ENCODE measurements around the gene NPHP4. TPM values are rescaled to one million over a fixed set of nuclear protein-coding genes. Genes with fewer than 3 reads are reported as not detected.

The NPHP4 gene
- total RNA-seq, 1 donor = 2.7 TPM

GRCh38 chr1:5921129-5921528 lies 71.1 kb downstream of the NPHP4 start:
- H3K4me3 ChIP-seq (ENCODE audit: low read length) = no peak overlapping the region
- H3K4me1 ChIP-seq (ENCODE audit: insufficient read depth, low read length) = no peaks in the 10 kb centered on the region
- H3K9me3 ChIP-seq (ENCODE audit: low read depth, low read length) = no peaks in the 10 kb centered on the region
- H3K27me3 ChIP-seq (ENCODE audit: insufficient read depth, low read length) = no peaks in the 10 kb centered on the region

- H3K27me3 ChIP-seq (ENCODE audit: insufficient read depth, low read length) = no peaks in the 10 kb centered on the region
- no peaks in the 10 kb centered on the region for H3K4me1 ChIP-seq (ENCODE audit: insufficient read depth, low read length)
- H3K9me3 ChIP-seq (ENCODE audit: low read depth, low read length) = no peaks in the 10 kb centered on the region
- no peak overlapping the region for H3K4me3 ChIP-seq (ENCODE audit: low read length)
Measured at GRCh38 chr1:5920201-5920600, 72.0 kb downstream of the NPHP4 start.

- Histone ChIP-seq H3K4me3 (ENCODE audit: low read length) (no peak overlapping the region), H3K9me3 (ENCODE audit: low read depth, low read length) (no peaks in the 10 kb centered on the region), H3K27me3 (ENCODE audit: insufficient read depth, low read length) (no peaks in the 10 kb centered on the region), H3K4me1 (ENCODE audit: insufficient read depth, low read length) (no peaks in the 10 kb centered on the region)
Measured at GRCh38 chr1:5918275-5918649, 74.0 kb downstream of the NPHP4 start.

- no peaks in the 10 kb centered on the region for H3K9me3 ChIP-seq (ENCODE audit: low read depth, low read length)
- no peak overlapping the region for H3K4me3 ChIP-seq (ENCODE audit: low read length)
- H3K4me1 ChIP-seq (ENCODE audit: insufficient read depth, low read length) = no peaks in the 10 kb centered on the region
- no peaks in the 10 kb centered on the region for H3K27me3 ChIP-seq (ENCODE audit: insufficient read depth, low read length)
Measured at GRCh38 chr1:5917591-5918274, 74.5 kb downstream of the NPHP4 start.

- no peak overlapping the region for H3K4me3 ChIP-seq (ENCODE audit: low read length)
Measured at GRCh38 chr1:5917281-5917590, 75.0 kb downstream of the NPHP4 start.

GRCh38 chr1:5916572-5917280 lies 75.5 kb downstream of the NPHP4 start:
- H3K4me1 ChIP-seq (ENCODE audit: insufficient read depth, low read length) = no peaks in the 10 kb centered on the region
- no peaks in the 10 kb centered on the region for H3K9me3 ChIP-seq (ENCODE audit: low read depth, low read length)
- H3K27me3 ChIP-seq (ENCODE audit: insufficient read depth, low read length) = no peaks in the 10 kb centered on the region
- no peak overlapping the region for H3K4me3 ChIP-seq (ENCODE audit: low read length)

More at GRCh38 chr1:5917281-5917590, 75.0 kb downstream of the NPHP4 start:
- no peaks in the 10 kb centered on the region for H3K4me1 ChIP-seq (ENCODE audit: insufficient read depth, low read length)
- H3K27me3 ChIP-seq (ENCODE audit: insufficient read depth, low read length) = no peaks in the 10 kb centered on the region
- H3K9me3 ChIP-seq (ENCODE audit: low read depth, low read length) = no peaks in the 10 kb centered on the region

- H3K27me3 ChIP-seq (ENCODE audit: insufficient read depth, low read length) = no peaks in the 10 kb centered on the region
- H3K4me3 ChIP-seq (ENCODE audit: low read length) = no peak overlapping the region
- H3K4me1 ChIP-seq (ENCODE audit: insufficient read depth, low read length) = no peaks in the 10 kb centered on the region
- H3K9me3 ChIP-seq (ENCODE audit: low read depth, low read length) = no peaks in the 10 kb centered on the region
Measured at GRCh38 chr1:5915587-5916571, 76.3 kb downstream of the NPHP4 start.

GRCh38 chr1:5914676-5915365 lies 77.4 kb downstream of the NPHP4 start:
- H3K4me3 ChIP-seq (ENCODE audit: low read length) = no peak overlapping the region
- H3K9me3 ChIP-seq (ENCODE audit: low read depth, low read length) = no peaks in the 10 kb centered on the region
- no peaks in the 10 kb centered on the region for H3K27me3 ChIP-seq (ENCODE audit: insufficient read depth, low read length)
- H3K4me1 ChIP-seq (ENCODE audit: insufficient read depth, low read length) = no peaks in the 10 kb centered on the region

GRCh38 chr1:5913876-5914275 lies 78.3 kb downstream of the NPHP4 start:
- Histone ChIP-seq H3K4me3 (ENCODE audit: low read length) (no peak overlapping the region), H3K4me1 (ENCODE audit: insufficient read depth, low read length) (no peaks in the 10 kb centered on the region), H3K27me3 (ENCODE audit: insufficient read depth, low read length) (no peaks in the 10 kb centered on the region), H3K9me3 (ENCODE audit: low read depth, low read length) (no peaks in the 10 kb centered on the region)

- Histone ChIP-seq H3K9me3 (ENCODE audit: low read depth, low read length) (no peaks in the 10 kb centered on the region), H3K4me3 (ENCODE audit: low read length) (no peak overlapping the region), H3K4me1 (ENCODE audit: insufficient read depth, low read length) (no peaks in the 10 kb centered on the region), H3K27me3 (ENCODE audit: insufficient read depth, low read length) (no peaks in the 10 kb centered on the region)
Measured at GRCh38 chr1:5913078-5913845, 79.0 kb downstream of the NPHP4 start.

- Histone ChIP-seq H3K27me3 (ENCODE audit: insufficient read depth, low read length) (no peaks in the 10 kb centered on the region), H3K4me1 (ENCODE audit: insufficient read depth, low read length) (no peaks in the 10 kb centered on the region), H3K4me3 (ENCODE audit: low read length) (no peak overlapping the region), H3K9me3 (ENCODE audit: low read depth, low read length) (no peaks in the 10 kb centered on the region)
Measured at GRCh38 chr1:5911871-5912271, 80.4 kb downstream of the NPHP4 start.

- Histone ChIP-seq H3K27me3 (ENCODE audit: insufficient read depth, low read length) (no peaks in the 10 kb centered on the region), H3K4me1 (ENCODE audit: insufficient read depth, low read length) (no peaks in the 10 kb centered on the region), H3K9me3 (ENCODE audit: low read depth, low read length) (no peaks in the 10 kb centered on the region), H3K4me3 (ENCODE audit: low read length) (no peak overlapping the region)
Measured at GRCh38 chr1:5911157-5911556, 81.1 kb downstream of the NPHP4 start.

GRCh38 chr1:5910666-5911065 lies 81.6 kb downstream of the NPHP4 start:
- H3K4me1 ChIP-seq (ENCODE audit: insufficient read depth, low read length) = no peaks in the 10 kb centered on the region
- H3K4me3 ChIP-seq (ENCODE audit: low read length) = no peak overlapping the region
- H3K27me3 ChIP-seq (ENCODE audit: insufficient read depth, low read length) = no peaks in the 10 kb centered on the region
- no peaks in the 10 kb centered on the region for H3K9me3 ChIP-seq (ENCODE audit: low read depth, low read length)

- no peaks in the 10 kb centered on the region for H3K4me1 ChIP-seq (ENCODE audit: insufficient read depth, low read length)
- no peaks in the 10 kb centered on the region for H3K27me3 ChIP-seq (ENCODE audit: insufficient read depth, low read length)
- no peaks in the 10 kb centered on the region for H3K9me3 ChIP-seq (ENCODE audit: low read depth, low read length)
- no peak overlapping the region for H3K4me3 ChIP-seq (ENCODE audit: low read length)
Measured at GRCh38 chr1:5910276-5910620, 82.0 kb downstream of the NPHP4 start.
